GM03348 (cell line): ENCODE data around the gene TRERF1.
A peak's percentile ranks its signal among the peaks of the same experiment; 100 is the strongest.
"Not testable (repeated sequence)": the region's sequence is repeated elsewhere in the genome, so short reads cannot be mapped to it uniquely, and the experiment has no call there.

Experiments
- DNase-seq: peaks from one replicate; pipeline ENCODE4 v3.0.0; 2012; ENCODE audit warnings: low spot score

Gene TRERF1

GRCh38 chr6:42335896-42336295 lies 115.8 kb downstream of the TRERF1 start:
- DNase-seq: no peak

GRCh38 chr6:42334870-42335269 lies 116.9 kb downstream of the TRERF1 start:
- DNase-seq: no peak

DNA sequence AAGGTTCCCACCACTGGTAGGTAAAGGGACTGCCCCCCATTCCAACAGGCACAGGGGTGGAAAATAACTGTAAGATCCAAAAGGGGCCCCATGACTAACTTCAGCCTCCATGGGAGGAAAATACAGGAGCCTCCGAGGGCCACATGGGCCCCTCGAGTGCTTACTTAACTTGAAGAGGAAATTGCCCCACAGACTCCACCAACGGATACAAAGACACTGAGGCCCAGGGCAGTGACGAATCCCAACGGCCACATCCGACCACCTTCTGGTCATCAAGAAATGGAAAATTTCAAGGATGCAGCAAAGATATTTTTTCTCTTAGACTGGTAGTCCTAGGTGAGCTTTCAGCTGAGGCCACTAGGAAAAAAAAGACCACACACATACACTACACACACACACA lies 118.1 kb downstream of the TRERF1 start:
- DNase-seq: no peak

DNA sequence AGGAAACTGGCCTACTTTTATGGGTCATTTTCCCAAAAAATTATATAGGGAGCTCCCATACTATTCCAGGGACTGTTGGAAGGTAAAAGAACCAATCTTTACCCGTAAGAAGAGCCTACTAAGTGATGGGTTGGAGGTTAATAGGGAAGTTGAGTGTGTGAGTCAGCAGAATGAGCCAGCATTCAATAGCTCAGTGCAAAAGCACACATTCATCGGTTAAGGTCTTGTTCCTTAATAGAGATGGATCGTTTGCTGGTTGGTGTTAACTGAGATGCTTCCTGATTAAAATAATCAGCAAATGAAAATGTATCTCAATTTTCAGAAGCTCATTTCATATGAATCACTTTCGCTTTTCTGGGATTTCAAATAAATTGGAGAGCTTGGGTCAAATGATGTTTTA lies 118.8 kb downstream of the TRERF1 start:
- no peak for DNase-seq

DNA sequence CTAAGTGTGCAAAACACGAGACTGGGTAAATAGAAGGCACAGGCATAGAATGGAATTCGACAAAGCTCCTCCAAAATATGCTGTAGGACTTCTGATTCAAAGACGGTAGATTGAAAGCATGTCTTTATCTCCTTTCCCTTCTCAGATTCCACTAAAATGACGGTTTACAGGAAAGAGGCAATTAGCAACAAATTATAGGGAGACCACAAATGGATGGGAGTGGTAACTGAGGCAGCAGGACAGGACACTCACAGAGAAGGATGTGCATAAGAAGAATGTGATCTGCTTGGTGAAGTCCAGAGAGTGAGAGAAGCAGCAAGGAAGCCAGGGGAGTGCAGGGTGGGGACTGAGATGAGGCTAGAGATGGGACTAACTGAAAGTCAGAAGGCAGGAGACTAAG lies 120.7 kb downstream of the TRERF1 start:
- DNase-seq: no peak

GRCh38 chr6:42326248-42326647 lies 125.5 kb downstream of the TRERF1 start:
- no peak for DNase-seq

- DNase-seq: not testable (repeated sequence)
Observed at GRCh38 chr6:42324656-42325324, 126.9 kb downstream of the TRERF1 start.

- DNase-seq: no peak
Observed at GRCh38 chr6:42322676-42323075, 129.1 kb downstream of the TRERF1 start.

GRCh38 chr6:42321976-42322375 lies 129.8 kb downstream of the TRERF1 start:
- no peak for DNase-seq

GRCh38 chr6:42320762-42321161 lies 131.0 kb downstream of the TRERF1 start:
- DNase-seq: no peak

DNA sequence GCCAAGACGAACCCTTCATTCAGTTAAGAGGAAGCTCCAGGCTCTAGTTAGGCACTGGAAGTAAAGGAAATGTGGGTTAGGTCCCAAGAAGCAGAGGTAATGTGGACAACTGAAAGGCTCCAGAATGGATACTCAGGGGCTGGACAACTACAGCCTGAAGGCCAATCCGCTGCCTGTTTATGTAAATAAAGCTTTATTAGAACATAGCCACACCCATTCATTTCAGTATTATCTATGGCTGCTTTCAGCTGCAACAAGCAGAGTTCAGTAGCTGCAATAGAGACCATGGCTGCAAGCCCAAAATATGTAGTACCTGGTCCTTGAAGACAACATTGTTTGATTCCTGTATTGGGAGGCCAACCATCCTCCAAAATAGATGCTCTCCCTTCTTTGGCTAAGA lies 133.2 kb downstream of the TRERF1 start:
- DNase-seq: no peak

DNA sequence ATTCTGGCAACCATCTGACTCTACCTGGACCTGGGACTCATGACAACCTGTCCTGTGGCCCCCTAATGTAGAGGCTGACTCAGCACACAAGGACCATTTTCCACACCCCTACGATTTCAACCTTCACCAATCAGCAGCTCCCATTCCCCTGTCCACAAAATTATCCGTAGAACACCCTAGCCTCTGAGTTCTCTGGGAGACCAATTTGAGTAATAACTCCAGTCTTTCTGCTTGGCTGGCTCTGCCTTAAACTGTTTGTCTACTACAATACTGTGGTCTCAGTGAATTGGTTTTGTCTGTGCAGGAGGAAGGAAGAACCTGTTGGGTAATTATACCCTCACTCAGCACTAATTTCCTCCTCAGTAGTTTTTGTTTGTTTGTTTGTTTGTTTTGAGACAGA lies 134.7 kb downstream of the TRERF1 start:
- no peak for DNase-seq

- DNase-seq: peak; percentile 91
Observed at GRCh38 chr6:42315991-42316970, 135.4 kb downstream of the TRERF1 start.

DNA sequence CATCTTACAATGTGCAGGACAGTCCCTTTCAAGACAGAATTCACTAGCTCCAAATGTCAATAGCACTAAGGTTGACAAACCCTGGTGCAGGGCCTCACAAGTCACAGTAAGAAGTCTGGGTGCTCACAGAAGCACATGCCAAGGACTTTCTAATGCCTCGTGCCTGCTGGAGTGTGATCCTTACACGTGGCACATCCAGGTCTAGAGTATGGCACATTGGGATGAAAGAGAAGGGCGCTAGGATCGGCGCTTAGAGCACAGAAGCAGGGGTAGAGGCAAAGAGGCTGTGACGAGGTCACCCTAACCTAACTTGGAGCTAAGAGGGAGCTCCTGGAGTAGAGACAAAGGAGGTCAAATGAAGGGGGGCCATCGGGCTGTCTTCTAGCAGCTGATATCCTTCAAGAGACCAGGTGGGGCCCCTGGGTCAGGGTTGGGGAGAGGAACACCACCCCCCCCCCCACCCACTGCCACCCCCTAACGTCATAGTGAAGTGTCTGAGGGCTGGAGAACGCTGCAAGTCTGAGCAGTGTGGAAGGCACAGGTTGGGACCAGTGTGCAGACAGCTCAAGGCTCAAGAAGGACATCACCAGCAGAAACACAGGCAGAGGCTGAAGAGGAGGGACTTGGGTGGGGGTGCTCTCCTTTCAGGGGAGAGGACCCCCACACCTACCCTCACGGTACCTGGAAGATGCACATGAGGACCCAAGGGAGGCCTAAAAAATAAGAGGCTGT lies 136.3 kb downstream of the TRERF1 start:
- no peak for DNase-seq

- DNase-seq: no peak
Observed at GRCh38 chr6:42314571-42315258, 137.0 kb downstream of the TRERF1 start.

DNA sequence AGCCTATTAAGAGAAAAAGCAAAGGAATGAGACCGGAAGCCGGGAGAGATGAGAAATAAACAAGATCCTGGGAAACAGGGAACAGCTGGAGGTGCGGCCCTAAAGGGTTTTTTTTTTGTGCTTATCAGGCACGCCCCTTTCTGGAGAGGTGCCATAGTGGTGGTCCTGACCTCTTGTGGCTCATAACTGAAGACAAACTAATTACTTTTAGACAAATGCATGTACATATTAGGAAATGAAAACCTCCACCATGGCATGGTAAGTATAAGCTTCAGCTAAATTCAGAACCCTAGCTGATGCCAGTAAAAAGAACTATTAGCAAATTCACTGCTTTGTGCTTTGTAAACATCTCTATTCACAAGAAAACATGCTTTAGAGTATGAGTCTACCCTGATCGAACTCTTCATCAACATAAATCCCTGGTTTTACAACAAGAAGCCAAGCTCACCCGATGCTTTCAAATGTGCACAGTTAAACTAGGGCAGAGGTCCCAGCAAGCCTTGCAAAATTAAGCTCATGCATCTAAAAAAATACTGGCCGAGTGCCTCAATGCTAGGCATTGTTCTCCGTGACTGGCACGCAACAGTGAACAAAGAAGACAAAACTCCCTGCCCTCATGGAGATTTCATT lies 137.7 kb downstream of the TRERF1 start:
- DNase-seq: no peak

- DNase-seq: peak; percentile 53
Observed at GRCh38 chr6:42313038-42313437, 138.7 kb downstream of the TRERF1 start.

GRCh38 chr6:42307141-42307470 lies 144.6 kb downstream of the TRERF1 start:
- DNase-seq: no peak

DNA sequence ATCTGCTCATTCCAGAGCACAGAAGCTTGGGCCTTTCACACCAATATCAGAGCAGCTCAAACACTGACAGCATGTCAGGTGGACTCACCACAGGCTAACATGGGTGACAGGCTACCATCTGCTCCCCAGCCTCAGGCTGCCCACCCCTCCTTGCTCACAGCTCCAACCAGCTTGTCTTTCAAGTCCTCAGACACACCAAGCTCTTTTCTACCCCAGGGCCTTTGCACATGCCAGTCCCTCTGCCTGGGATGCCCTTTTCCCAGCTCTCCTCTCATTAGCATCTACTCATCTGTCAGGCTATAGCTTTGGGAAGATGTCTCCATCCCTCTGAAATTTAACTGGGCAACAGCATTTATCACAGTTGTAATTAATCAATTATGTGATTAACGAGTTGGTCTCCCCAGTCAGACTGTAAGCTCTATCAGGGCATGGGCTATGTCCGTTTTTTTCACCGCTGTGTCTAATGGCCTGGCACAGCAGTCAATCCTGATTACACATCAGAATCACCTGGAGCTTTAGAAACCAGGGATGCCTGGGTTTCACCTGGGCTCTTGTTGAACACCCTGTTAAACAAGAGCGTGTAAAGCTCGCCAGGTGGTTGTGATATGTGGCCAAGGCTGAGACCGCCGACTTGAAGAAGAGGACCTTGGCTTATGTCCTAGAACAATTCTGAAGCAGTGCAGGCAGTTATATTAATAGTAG lies 145.1 kb downstream of the TRERF1 start:
- DNase-seq: no peak

DNA sequence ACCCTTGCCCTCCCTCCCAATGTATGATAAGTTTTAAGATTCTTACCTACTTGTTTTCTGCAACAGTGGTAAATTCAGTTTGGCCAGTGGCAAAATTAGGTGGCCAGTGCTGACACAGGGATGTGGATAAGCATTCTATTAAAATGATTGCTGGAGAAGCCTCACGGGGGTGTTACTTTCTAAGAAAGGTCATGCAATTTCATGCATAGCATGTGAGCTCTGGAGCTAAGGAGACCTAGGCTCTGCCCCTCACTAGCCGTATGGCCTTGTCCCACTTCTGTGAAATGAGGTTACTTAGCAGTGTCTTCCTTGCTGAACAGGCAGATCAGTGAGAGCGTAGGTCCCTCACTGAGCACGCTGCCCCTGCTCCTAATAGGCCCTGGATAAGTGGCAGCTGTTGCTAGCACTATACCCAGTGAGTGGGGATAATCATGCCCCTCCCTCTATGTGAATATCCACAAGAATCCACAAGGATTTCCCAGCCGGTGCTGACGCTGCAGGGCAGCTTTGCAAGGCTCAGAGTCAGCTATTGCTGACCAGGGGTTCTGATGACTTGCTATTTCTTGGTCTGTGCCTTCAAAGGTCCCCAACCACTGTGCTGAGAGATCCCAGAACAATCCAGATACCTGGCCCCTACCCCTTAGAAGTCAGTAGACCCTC lies 147.5 kb downstream of the TRERF1 start:
- no peak for DNase-seq

GRCh38 chr6:42302411-42302810 lies 149.3 kb downstream of the TRERF1 start:
- DNase-seq: no peak
